HepG2 (cell line): ENCODE results near the gene DISP2. TPM values are rescaled to one million over a fixed set of nuclear protein-coding genes. Genes with fewer than 3 reads are reported as not detected.

ENCODE experiments used
- ATAC-seq: fragments of 200-7000 bp; cut with Tn5 transposase; 3 replicates; pipeline ENCODE4 v1.9.1; 2020; ENCODE audit warnings: mild to moderate bottlenecking, moderate library complexity
- BruUV-seq: library from RNA; stranded (reverse); fragments of 400-500 nt; replicated peaks from 2 replicates; lab custom pipeline; 2021; lab: Mats Ljungman, UMichigan
- CTCF ChIA-PET: fragments of 300-600 bp; formaldehyde crosslinking; extraction: SDS; loops from one replicate; lab custom pipeline; 2021; ENCODE audit warnings: low total read pairs, inconsistent platforms, low intra/inter-chr PET ratio; lab: Yijun Ruan, JAX
- POLR2A ChIA-PET: fragments of 350-600 bp; sonication (Branson Sonifier 250); formaldehyde crosslinking; loops from one replicate; lab custom pipeline; 2020; ENCODE audit warnings: antibody characterized with exemption, inconsistent platforms; lab: Yijun Ruan, JAX
- DNase-seq: peaks from one replicate; pipeline ENCODE4 v3.0.0-alpha.2; 2015; ENCODE audit warnings: low spot score
- FAIRE-seq: peaks from 3 replicates; lab custom pipeline; 2011; peaks lifted over from hg19 to GRCh38; lab: Jason Lieb, UNC
- H2AFZ ChIP-seq: one replicate; pipeline ENCODE4 v1.6.1; 2011; ENCODE audit warnings: low read length, inconsistent platforms
- H3K27ac ChIP-seq: fragments of 300-600 bp; 3 replicates; pipeline ENCODE4 v1.8.0; 2011; ENCODE audit warnings: mixed run types, mild to moderate bottlenecking, mixed read lengths, low read length, inconsistent platforms; ENCODE audit not compliant: insufficient read depth; ENCODE audit errors: extremely low read length
- H3K27me3 ChIP-seq, 2 experiments: fragments of 200-600 bp in 1 of 2; 2 replicates in 1 of 2; 3 replicates in 1 of 2; pipeline versions ENCODE4 v1.6.0 to v1.8.0; 2011; ENCODE audit warnings: low read length in 2 of 2, mild to moderate bottlenecking in 2 of 2, moderate library complexity in 2 of 2, inconsistent platforms in 1 of 2; ENCODE audit not compliant: insufficient read depth in 2 of 2, control insufficient read depth in 1 of 2
- H3K36me3 ChIP-seq, 2 experiments: fragments of 200-600 bp in 1 of 2; replicated peaks in 1 of 2; 2 replicates in 1 of 2; 3 replicates in 1 of 2; pipeline versions ENCODE4 v1.5.1 to v1.8.0; 2011; ENCODE audit warnings: low read length in 2 of 2, inconsistent platforms in 1 of 2; ENCODE audit not compliant: insufficient read depth in 2 of 2, control insufficient read depth in 1 of 2
- H3K4me1 ChIP-seq: 2 replicates; pipeline ENCODE4 v1.5.1; 2012; ENCODE audit warnings: low read length, inconsistent platforms; ENCODE audit not compliant: insufficient read depth
- H3K4me2 ChIP-seq: 2 replicates; pipeline ENCODE4 v1.6.0; 2011; ENCODE audit warnings: low read depth, low read length, inconsistent platforms
- H3K4me3 ChIP-seq, 3 experiments: fragments of 200-600 bp in 1 of 3; sonication (generic), shearing (Covaris generic) in 1 of 3; replicated peaks in 1 of 3; 2 replicates each; pipeline ENCODE4 v1.5.1; 2011 to 2016; ENCODE audit warnings: low read length in 3 of 3, inconsistent platforms in 2 of 3, low read depth in 2 of 3, mild to moderate bottlenecking in 2 of 3, control low read depth in 1 of 3, mixed read lengths in 1 of 3; ENCODE audit not compliant: insufficient read depth in 1 of 3
- H3K79me2 ChIP-seq: one replicate; pipeline ENCODE4 v1.6.1; 2011; ENCODE audit warnings: low read length, inconsistent platforms; ENCODE audit not compliant: insufficient read depth
- H3K9ac ChIP-seq: 2 replicates; pipeline ENCODE4 v1.6.0; 2011; ENCODE audit warnings: mild to moderate bottlenecking, low read depth, low read length, inconsistent platforms; ENCODE audit not compliant: insufficient read depth
- H3K9me3 ChIP-seq: 2 replicates; pipeline ENCODE4 v1.5.1; 2012; ENCODE audit warnings: mild to moderate bottlenecking, low read length
- H4K20me1 ChIP-seq: 2 replicates; pipeline ENCODE4 v1.6.0; 2011; ENCODE audit warnings: inconsistent platforms, mild to moderate bottlenecking, low read length, moderate library complexity; ENCODE audit not compliant: insufficient read depth
- CREB1 ChIP-seq, 2 experiments: fragments of 450-650 bp in 1 of 2; IDR thresholded peaks; 2 replicates each; pipeline ENCODE4 v1.6.1; 2016 to 2017; ENCODE audit warnings: control low read depth in 1 of 2, mild to moderate bottlenecking in 1 of 2, missing compliant biosample characterization in 1 of 2, missing genetic modification characterization in 1 of 2
- ETV5 ChIP-seq: IDR thresholded peaks from 2 replicates; pipeline ENCODE4 v1.6.1; 2018; ENCODE audit warnings: missing biosample characterization, missing genetic modification reagents, inconsistent platforms, borderline replicate concordance
- FOSL2 ChIP-seq: sonication (generic); formaldehyde crosslinking; IDR thresholded peaks from 2 replicates; pipeline ENCODE4 v1.4.0; 2020; ENCODE audit warnings: missing genetic modification reagents
- GATA4 ChIP-seq: sonication (generic); IDR thresholded peaks from 2 replicates; pipeline ENCODE4 v1.6.1; 2016; ENCODE audit warnings: antibody characterized with exemption, low read depth, borderline replicate concordance
- HOXA5 ChIP-seq: sonication (generic); formaldehyde crosslinking; IDR thresholded peaks from 2 replicates; pipeline ENCODE4 v1.4.0; 2020; ENCODE audit warnings: missing genetic modification reagents
- RFX5 ChIP-seq: IDR thresholded peaks from 2 replicates; pipeline ENCODE4 v1.6.1; 2011; ENCODE audit warnings: low read depth, low read length, improper control_type of control experiment
- RFXANK ChIP-seq: IDR thresholded peaks from 2 replicates; pipeline ENCODE4 v1.6.1; 2016
- RFXAP ChIP-seq: sonication (generic); formaldehyde crosslinking; IDR thresholded peaks from 2 replicates; pipeline ENCODE4 v1.4.0; 2020; ENCODE audit warnings: missing genetic modification reagents, borderline replicate concordance
- SALL2 ChIP-seq: sonication (generic); formaldehyde crosslinking; IDR thresholded peaks from 2 replicates; pipeline ENCODE4 v1.8.1; 2023; ENCODE audit warnings: mild to moderate bottlenecking, missing genetic modification reagents, inconsistent platforms
- SAP130 ChIP-seq: IDR thresholded peaks from 2 replicates; pipeline ENCODE4 v1.6.1; 2016; ENCODE audit warnings: low read depth
- ZNF343 ChIP-seq: sonication (generic); formaldehyde crosslinking; IDR thresholded peaks from 2 replicates; pipeline ENCODE4 v1.4.0; 2020; ENCODE audit warnings: mild to moderate bottlenecking, missing genetic modification reagents
- ZNF768 ChIP-seq: sonication (generic); formaldehyde crosslinking; IDR thresholded peaks from 2 replicates; pipeline ENCODE4 v1.4.0; 2020; ENCODE audit warnings: missing genetic modification reagents
- WGBS: methylation state at CpG from one replicate; pipeline ENCODE4 v1.1.6; 2017; ENCODE audit warnings: low lambda C conversion rate; 5-methylcytosine and 5-hydroxymethylcytosine counted together
- in situ Hi-C: cut with HindIII; loops from 2 replicates; pipeline ENCODE4 v1.10.0; 2017; ENCODE audit warnings: low pct_unique_long_range_greater_than_20kb; ENCODE audit not compliant: extremely low pct_ligation_motif_present
- intact Hi-C: fragments of 100-400 bp; cut with micrococcal nuclease; formaldehyde crosslinking; loops from one replicate; pipeline ENCODE4 v1.10.0; 2022; ENCODE audit not compliant: unreplicated experiment
- polyA plus RNA-seq, 8 experiments: library from polyadenylated mRNA; depleted of rRNA in 3 of 8; stranded (reverse) in 7 of 8; unstranded in 1 of 8; fragments of >200 nt; fragmentation: Illumina TruSeq in 4 of 8; extraction: Trizol in 4 of 8; gene quantifications; 2 replicates each; pipeline versions ENCODE4 v1.2.1 to v1.2.3, GENCODE V29; 2011 to 2016; ENCODE audit warnings: low read depth in 4 of 8, missing spikeins in 1 of 8, mixed read lengths in 1 of 8; ENCODE audit not compliant: insufficient read depth in 1 of 8
- total RNA-seq, 5 experiments: library from RNA; depleted of rRNA; stranded (reverse); fragments of >200 nt; fragmentation: Illumina TruSeq; extraction: Trizol; gene quantifications; 2 replicates each; pipeline ENCODE4 v1.2.3, GENCODE V29; 2016; ENCODE audit warnings: low read depth in 1 of 5
- TF ChIP-seq, protein P1 (sequence below): sonication (generic); formaldehyde crosslinking; IDR thresholded peaks from 2 replicates; pipeline ENCODE4 v1.8.1; 2023; ENCODE audit warnings: missing genetic modification reagents, inconsistent platforms, borderline replicate concordance
- TF ChIP-seq, protein P2 (sequence below): sonication (generic); formaldehyde crosslinking; IDR thresholded peaks from 2 replicates; pipeline ENCODE4 v1.8.0; 2022; ENCODE audit warnings: missing genetic modification reagents, mild to moderate bottlenecking, borderline replicate concordance

DISP2 gene
- total and polyA plus RNA-seq, 2 of the 13 experiments (the other 11 are each of a cell fraction or from before 2014, with no cell fraction given), result 0.09 to 0.32 TPM

DNA sequence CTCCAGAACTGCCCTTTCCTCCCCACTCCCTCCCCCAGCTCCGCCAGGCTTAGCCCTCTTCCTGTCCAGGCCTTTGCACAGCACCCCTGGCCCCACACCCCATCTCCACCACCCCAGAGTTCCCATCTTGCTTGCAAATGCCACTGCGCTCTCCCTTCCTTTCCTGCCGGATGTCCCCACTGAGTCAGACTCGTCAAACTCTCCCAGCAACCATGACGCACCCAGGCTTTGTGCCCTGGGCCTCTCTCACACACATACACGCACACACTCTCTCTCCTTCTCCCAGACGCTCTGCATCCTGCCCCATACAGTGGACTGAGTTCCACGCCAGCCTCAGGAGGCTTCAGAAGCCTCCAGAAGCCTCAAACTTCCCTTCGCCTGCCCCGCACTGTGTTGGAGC lies 14.5 kb upstream of the DISP2 start:
- ChIA-PET CTCF (interaction anchor here (1.6 kb wide), 1 partner anchor 11 kb away, joined by 7 read pairs; no protein-coding TSS in a partner anchor), POLR2A (interaction anchor here (2.1 kb wide), 1 partner anchor 21 kb away, joined by 5 read pairs; the partner anchor contains the start of gene INAFM2)
- H4K20me1 ChIP-seq, result peaks cover 2% of the 10 kb centered on the region; the same call in 1 of the 2 replicates
- no peak for TF ChIP-seq GATA4
- TF ChIP-seq ZNF343, result no peak
- peak; percentile 97 for TF ChIP-seq RFX5
- TF ChIP-seq SAP130, result peak; percentile 55; the same call in 1 of the 2 replicates
- TF ChIP-seq CREB1 (IDR thresholded peaks at IDR 0.05), result peak; percentile 51
- TF ChIP-seq CREB1 (CRISPR knock-in tag; IDR thresholded peaks at IDR 0.05), result no peak
- no peak for TF ChIP-seq HOXA5 (CRISPR knock-in tag)
- TF ChIP-seq RFXAP, result peak; percentile 56; the same call in 1 of the 2 replicates
- no peak for TF ChIP-seq SALL2 (CRISPR knock-in tag)
- TF ChIP-seq ETV5 (CRISPR knock-in tag), result peak; percentile 52; the same call in 1 of the 2 replicates
- TF ChIP-seq, protein P1, sequence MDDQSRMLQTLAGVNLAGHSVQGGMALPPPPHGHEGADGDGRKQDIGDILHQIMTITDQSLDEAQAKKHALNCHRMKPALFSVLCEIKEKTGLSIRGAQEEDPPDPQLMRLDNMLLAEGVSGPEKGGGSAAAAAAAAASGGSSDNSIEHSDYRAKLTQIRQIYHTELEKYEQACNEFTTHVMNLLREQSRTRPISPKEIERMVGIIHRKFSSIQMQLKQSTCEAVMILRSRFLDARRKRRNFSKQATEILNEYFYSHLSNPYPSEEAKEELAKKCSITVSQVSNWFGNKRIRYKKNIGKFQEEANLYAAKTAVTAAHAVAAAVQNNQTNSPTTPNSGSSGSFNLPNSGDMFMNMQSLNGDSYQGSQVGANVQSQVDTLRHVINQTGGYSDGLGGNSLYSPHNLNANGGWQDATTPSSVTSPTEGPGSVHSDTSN (CRISPR knock-in tag), result no peak
- TF ChIP-seq, protein P2, sequence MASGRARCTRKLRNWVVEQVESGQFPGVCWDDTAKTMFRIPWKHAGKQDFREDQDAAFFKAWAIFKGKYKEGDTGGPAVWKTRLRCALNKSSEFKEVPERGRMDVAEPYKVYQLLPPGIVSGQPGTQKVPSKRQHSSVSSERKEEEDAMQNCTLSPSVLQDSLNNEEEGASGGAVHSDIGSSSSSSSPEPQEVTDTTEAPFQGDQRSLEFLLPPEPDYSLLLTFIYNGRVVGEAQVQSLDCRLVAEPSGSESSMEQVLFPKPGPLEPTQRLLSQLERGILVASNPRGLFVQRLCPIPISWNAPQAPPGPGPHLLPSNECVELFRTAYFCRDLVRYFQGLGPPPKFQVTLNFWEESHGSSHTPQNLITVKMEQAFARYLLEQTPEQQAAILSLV (CRISPR knock-in tag), result no peak
- TF ChIP-seq RFXANK (CRISPR knock-in tag), result peak; percentile 97
- no peak for TF ChIP-seq ZNF768 (CRISPR knock-in tag)
- TF ChIP-seq FOSL2 (CRISPR knock-in tag), result peak; percentile 68; the same call in 1 of the 2 replicates
- DNase-seq, result peak; percentile 52
- no peak overlapping the region for H3K9ac ChIP-seq
- no peaks in the 10 kb centered on the region for H3K79me2 ChIP-seq
- peaks cover 83% of the 10 kb centered on the region for H3K4me1 ChIP-seq
- peak overlapping the region; percentile 30; the same call in 1 of the 2 replicates for H3K4me2 ChIP-seq
- no peaks in the 10 kb centered on the region; a peak in 1 of 5 replicates for H3K27me3 ChIP-seq
- WGBS, result 3% methylated on average over 9 of the region's 10 CpGs
- BruUV-seq, result no TSS peak
- in situ Hi-C loops, result no loop called here
- H3K36me3 ChIP-seq, result no peaks in the 10 kb centered on the region
- no peak overlapping the region for H3K27ac ChIP-seq
- H3K9me3 ChIP-seq, result no peaks in the 10 kb centered on the region
- ATAC-seq, result no peak
- H2AFZ ChIP-seq, result no peak overlapping the region
- no peak for FAIRE-seq
- no peak overlapping the region; a peak in 1 of 6 replicates for H3K4me3 ChIP-seq
- intact Hi-C loops, result no loop called here
